H1 (cell line): ENCODE data around the gene EVI5. TPM values are rescaled to one million over a fixed set of nuclear protein-coding genes. Genes with fewer than 3 reads are reported as not detected.

Source experiments
- CTCF ChIP-seq, 3 experiments: IDR thresholded peaks; 1 replicate in 2 of 3; 2 replicates in 1 of 3; pipeline versions ENCODE4 v1.5.1 to v1.6.1; 2011; ENCODE audit warnings: low read length in 3 of 3, mild to moderate bottlenecking in 3 of 3, inconsistent platforms in 2 of 3, low read depth in 1 of 3, moderate library complexity in 1 of 3; ENCODE audit not compliant: insufficient read depth in 1 of 3; ENCODE audit errors: control extremely low read depth in 1 of 3
- EP300 ChIP-seq, 2 experiments: IDR thresholded peaks; 1 replicate in 1 of 2; 2 replicates in 1 of 2; pipeline ENCODE4 v1.6.1; 2011 to 2012; ENCODE audit warnings: low read depth in 2 of 2, low read length in 2 of 2, mild to moderate bottlenecking in 2 of 2, borderline replicate concordance in 1 of 2, inconsistent platforms in 1 of 2, moderate library complexity in 1 of 2
- GABPA ChIP-seq: IDR thresholded peaks from 2 replicates; pipeline ENCODE4 v1.6.1; 2011; ENCODE audit warnings: mild to moderate bottlenecking, low read length, moderate library complexity, borderline replicate concordance; ENCODE audit not compliant: insufficient read depth
- PHF8 ChIP-seq: fragments of 200-600 bp; sonication (generic); conservative IDR thresholded peaks from 2 replicates; pipeline ENCODE4 v1.7.1; 2012; ENCODE audit warnings: low read depth, mild to moderate bottlenecking, inconsistent platforms, low read length, moderate library complexity
- RAD21 ChIP-seq, 2 experiments: IDR thresholded peaks in 1 of 2; conservative IDR thresholded peaks in 1 of 2; 2 replicates each; pipeline ENCODE4 v1.6.1; 2011; ENCODE audit warnings: low read depth in 2 of 2, low read length in 2 of 2, improper control_type of control experiment in 1 of 2, inconsistent platforms in 1 of 2, mild to moderate bottlenecking in 1 of 2, moderate library complexity in 1 of 2
- RFX5 ChIP-seq: IDR thresholded peaks from 2 replicates; pipeline ENCODE4 v1.6.1; 2011; ENCODE audit warnings: low read depth, low read length, improper control_type of control experiment, borderline replicate concordance
- polyA plus RNA-seq, 7 experiments: library from polyadenylated mRNA; depleted of rRNA in 3 of 7; stranded (reverse) in 5 of 7; unstranded in 2 of 7; fragments of >200 nt in 5 of 7; fragments of 200-250 nt in 2 of 7; gene quantifications; 1 replicate in 5 of 7; 2 replicates in 1 of 7; 4 replicates in 1 of 7; pipeline versions ENCODE4 v1.2.1 to v1.2.3, GENCODE V29; 2011 to 2013; ENCODE audit warnings: missing spikeins in 2 of 7, mixed read lengths in 2 of 7
- total RNA-seq: library from RNA; stranded (reverse); fragmentation: NEBNext Ultra II Directional; extraction: Animal tissue kit (Norgen Biotek cat#: 25700); gene quantifications from 2 replicates; pipeline ENCODE4 v1.2.1, GENCODE V29; 2021

The EVI5 gene
- total and polyA plus RNA-seq, 2 of the 8 experiments (the other 6 are each of a cell fraction or from before 2014, with no cell fraction given), result 1.7 to 13.7 TPM

DNA sequence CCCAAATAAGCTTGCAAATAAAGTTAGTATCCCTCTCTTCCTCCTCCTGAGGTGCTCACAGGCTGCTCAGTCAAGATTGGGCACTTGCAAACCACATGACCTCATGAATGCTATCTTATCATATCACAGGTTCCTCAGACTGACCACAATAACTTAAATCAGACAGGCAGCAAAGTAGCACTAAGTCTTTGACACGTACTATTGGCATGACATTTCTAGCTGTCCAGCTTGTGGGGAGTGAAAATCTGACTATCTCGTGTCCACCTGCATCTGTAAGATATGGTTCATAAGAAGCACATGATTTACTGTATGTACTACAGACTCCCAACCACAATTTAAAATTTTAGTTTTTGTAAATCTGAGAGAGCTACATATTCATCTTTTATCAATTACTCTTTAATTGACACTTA, 240.1 kb downstream of the EVI5 start (continued):
- TF ChIP-seq RFX5 (no peak), GABPA (no peak), RAD21 (IDR thresholded peaks at IDR 0.05 in 1 of 2, conservative IDR thresholded peaks at IDR 0.05 in 1 of 2; ENCODE audit: low read depth in 2 of 2, low read length in 2 of 2) (no peak), PHF8 (no peak), CTCF (IDR thresholded peaks at IDR 0.05; ENCODE audit: control extremely low read depth in 1 of 3, insufficient read depth in 1 of 3, low read depth in 1 of 3, low read length in 3 of 3) (no peak), EP300 (IDR thresholded peaks at IDR 0.05; ENCODE audit: borderline replicate concordance in 1 of 2, low read depth in 2 of 2, low read length in 2 of 2) (no peak)
- TF ChIP-seq, all 59 proteins: peak for 0
